HG03558 (cell line): ENCODE data around the gene TMEM131L.
"Not testable (repeated sequence)": the region's sequence is repeated elsewhere in the genome, so short reads cannot be mapped to it uniquely, and the experiment has no call there.

Experiments used
- ATAC-seq: cut with Tn5 transposase; IDR thresholded peaks from one replicate; pipeline ENCODE4 v1.9.1; 2021; ENCODE audit warnings: moderate number of reproducible peaks; ENCODE audit not compliant: unreplicated experiment; ENCODE audit errors: extremely low read depth

TMEM131L gene

GRCh38 chr4:153501578-153501977 is 35.4 kb downstream of the TMEM131L start:
- no peak for ATAC-seq

- ATAC-seq: no peak
Measured at GRCh38 chr4:153502584-153502983, 36.4 kb downstream of the TMEM131L start.

GRCh38 chr4:153506341-153507309 is 40.5 kb downstream of the TMEM131L start:
- ATAC-seq: no peak

- ATAC-seq: no peak
Measured at GRCh38 chr4:153507310-153508073, 41.3 kb downstream of the TMEM131L start.

- ATAC-seq: not testable (repeated sequence)
Measured at GRCh38 chr4:153509212-153509611, 43.1 kb downstream of the TMEM131L start.

- ATAC-seq: no peak
Measured at GRCh38 chr4:153509724-153510123, 43.6 kb downstream of the TMEM131L start.

- no peak for ATAC-seq
Measured at GRCh38 chr4:153510252-153511001, 44.3 kb downstream of the TMEM131L start.

- no peak for ATAC-seq
Measured at GRCh38 chr4:153511104-153511503, 44.9 kb downstream of the TMEM131L start.

GRCh38 chr4:153512162-153512852 is 46.1 kb downstream of the TMEM131L start:
- no peak for ATAC-seq

GRCh38 chr4:153512952-153513500 is 46.9 kb downstream of the TMEM131L start:
- ATAC-seq: no peak

GRCh38 chr4:153513596-153513995 is 47.4 kb downstream of the TMEM131L start:
- ATAC-seq: no peak

GRCh38 chr4:153514001-153514526 is 47.9 kb downstream of the TMEM131L start:
- ATAC-seq: no peak

GRCh38 chr4:153514688-153515426 is 48.7 kb downstream of the TMEM131L start:
- no peak for ATAC-seq

- no peak for ATAC-seq
Measured at GRCh38 chr4:153517159-153517558, 51.0 kb downstream of the TMEM131L start.

GRCh38 chr4:153518001-153518400 is 51.8 kb downstream of the TMEM131L start:
- no peak for ATAC-seq

GRCh38 chr4:153518637-153519389 is 52.7 kb downstream of the TMEM131L start:
- no peak for ATAC-seq

- no peak for ATAC-seq
Measured at GRCh38 chr4:153519687-153520086, 53.5 kb downstream of the TMEM131L start.

- no peak for ATAC-seq
Measured at GRCh38 chr4:153520227-153520626, 54.1 kb downstream of the TMEM131L start.
